Smooth muscle cell (in vitro differentiated cells): ENCODE data around the gene TMEM165. TPM values are rescaled to one million over a fixed set of nuclear protein-coding genes. Genes with fewer than 3 reads are reported as not detected.
A peak's percentile ranks its signal among the peaks of the same experiment; 100 is the strongest.

Experiments
- DNase-seq: peaks from one replicate; lab custom pipeline; 2025; ENCODE audit not compliant: unreplicated experiment; lab: John Stamatoyannopoulos, UW
- H2AFZ ChIP-seq: fragments of 200-600 bp; sonication (generic); 2 replicates; pipeline ENCODE4 v1.6.0; 2016; ENCODE audit warnings: antibody characterized with exemption, low read depth, mild to moderate bottlenecking
- H3F3A ChIP-seq: fragments of 200-600 bp; sonication (generic); 2 replicates; pipeline ENCODE4 v1.6.0; 2017; ENCODE audit warnings: antibody characterized with exemption, low read depth
- H3K27ac ChIP-seq: fragments of 200-600 bp; sonication (generic); 2 replicates; pipeline ENCODE4 v1.5.1; 2016; ENCODE audit warnings: low read depth, mild to moderate bottlenecking
- H3K27me3 ChIP-seq: fragments of 200-600 bp; sonication (generic); 2 replicates; pipeline ENCODE4 v1.6.1; 2016; ENCODE audit warnings: low read depth, mild to moderate bottlenecking
- H3K36me3 ChIP-seq: fragments of 200-600 bp; sonication (generic); 2 replicates; pipeline ENCODE4 v1.5.1; 2016; ENCODE audit warnings: low read depth
- H3K4me1 ChIP-seq: fragments of 200-600 bp; sonication (generic); 2 replicates; pipeline ENCODE4 v1.5.1; 2016; ENCODE audit warnings: low read depth
- H3K4me2 ChIP-seq: fragments of 200-600 bp; sonication (generic); 2 replicates; pipeline ENCODE4 v1.6.0; 2016; ENCODE audit warnings: mild to moderate bottlenecking
- H3K4me3 ChIP-seq: fragments of 200-600 bp; sonication (generic); 2 replicates; pipeline ENCODE4 v1.5.1; 2016; ENCODE audit warnings: mild to moderate bottlenecking
- H3K79me2 ChIP-seq: fragments of 200-600 bp; sonication (generic); 2 replicates; pipeline ENCODE4 v1.6.0; 2016; ENCODE audit warnings: low read depth, mild to moderate bottlenecking
- H3K9ac ChIP-seq: fragments of 200-600 bp; sonication (generic); 2 replicates; pipeline ENCODE4 v1.6.0; 2016; ENCODE audit warnings: low read depth
- H3K9me3 ChIP-seq: fragments of 200-600 bp; sonication (generic); replicated peaks from 2 replicates; pipeline ENCODE4 v1.5.1; 2016; ENCODE audit warnings: low read depth
- H4K20me1 ChIP-seq: fragments of 200-600 bp; sonication (generic); 2 replicates; pipeline ENCODE4 v1.6.0; 2016; ENCODE audit warnings: low read depth
- CTCF ChIP-seq: fragments of 200-600 bp; sonication (generic); IDR thresholded peaks from 2 replicates; pipeline ENCODE4 v1.5.1; 2017; ENCODE audit warnings: borderline replicate concordance, mild to moderate bottlenecking, antibody characterized with exemption; ENCODE audit not compliant: insufficient read depth, poor library complexity, severe bottlenecking
- WGBS: methylation state at CpG from one replicate; pipeline ENCODE4 v1.1.7; 2016; ENCODE audit warnings: low lambda C conversion rate; 5-methylcytosine and 5-hydroxymethylcytosine counted together
- polyA plus RNA-seq: library from polyadenylated mRNA; unstranded; fragments of >200 nt; fragmentation: Nextera tagmentation; extraction: Ambion mirVana; gene quantifications from 2 replicates; pipeline ENCODE4 v1.2.1, GENCODE V29; 2016
- total RNA-seq: library from RNA; depleted of rRNA; stranded (reverse); fragments of >200 nt; gene quantifications from 2 replicates; pipeline ENCODE4 v1.2.3, GENCODE V29; 2014

Gene TMEM165
- total and polyA plus RNA-seq, 2 experiments from 2014 or later: 167 to 235 TPM

GRCh38 chr4:55458611-55459010 lies 62.9 kb downstream of the TMEM165 start:
- no peak overlapping the region for H3K9ac ChIP-seq
- no peak for TF ChIP-seq CTCF
- no peak for DNase-seq
- no peaks in the 10 kb centered on the region for H3K4me1 ChIP-seq
- H3K36me3 ChIP-seq: no peaks in the 10 kb centered on the region
- H3K4me2 ChIP-seq: peak overlapping the region; percentile 56
- H3K79me2 ChIP-seq: no peaks in the 10 kb centered on the region
- H3K27ac ChIP-seq: peak overlapping the region; percentile 7
- no peak overlapping the region for H3K4me3 ChIP-seq
- 77% methylated on average over 2 of the region's 2 CpGs for WGBS
- no peaks in the 10 kb centered on the region for H3F3A ChIP-seq
- H3K9me3 ChIP-seq: no peaks in the 10 kb centered on the region
- H3K27me3 ChIP-seq: no peaks in the 10 kb centered on the region
- no peak overlapping the region for H2AFZ ChIP-seq
- no peaks in the 10 kb centered on the region for H4K20me1 ChIP-seq

GRCh38 chr4:55466001-55466400 lies 70.2 kb downstream of the TMEM165 start:
- no peak overlapping the region for H3K4me2 ChIP-seq
- peaks cover 10% of the 10 kb centered on the region for H3K36me3 ChIP-seq
- DNase-seq: no peak
- no peak overlapping the region for H3K4me3 ChIP-seq
- H3K27ac ChIP-seq: no peak overlapping the region
- H2AFZ ChIP-seq: no peak overlapping the region
- H3K9ac ChIP-seq: no peak overlapping the region
- 94% methylated on average over 3 of the region's 3 CpGs for WGBS
- H3K27me3 ChIP-seq: no peaks in the 10 kb centered on the region
- no peak for TF ChIP-seq CTCF
- H3K4me1 ChIP-seq: no peaks in the 10 kb centered on the region
- H3F3A ChIP-seq: no peaks in the 10 kb centered on the region
- no peaks in the 10 kb centered on the region for H4K20me1 ChIP-seq
- no peaks in the 10 kb centered on the region for H3K79me2 ChIP-seq
- no peaks in the 10 kb centered on the region for H3K9me3 ChIP-seq

GRCh38 chr4:55468724-55469123 lies 73.0 kb downstream of the TMEM165 start:
- DNase-seq: no peak
- Histone ChIP-seq H3F3A (no peaks in the 10 kb centered on the region), H3K27ac (no peak overlapping the region), H3K9me3 (no peaks in the 10 kb centered on the region), H4K20me1 (no peaks in the 10 kb centered on the region), H2AFZ (no peak overlapping the region), H3K27me3 (no peaks in the 10 kb centered on the region), H3K4me2 (no peak overlapping the region), H3K4me3 (no peak overlapping the region), H3K36me3 (peaks cover 10% of the 10 kb centered on the region), H3K4me1 (no peaks in the 10 kb centered on the region), H3K79me2 (no peaks in the 10 kb centered on the region), H3K9ac (no peak overlapping the region)
- TF ChIP-seq CTCF: no peak
- WGBS: 62% methylated on average over 2 of the region's 2 CpGs

GRCh38 chr4:55469979-55470378 lies 74.2 kb downstream of the TMEM165 start:
- H3K9ac ChIP-seq: no peak overlapping the region
- H3K79me2 ChIP-seq: no peaks in the 10 kb centered on the region
- 100% methylated on average over 1 of the region's 1 CpG for WGBS
- TF ChIP-seq CTCF: no peak
- peaks cover 17% of the 10 kb centered on the region for H3K36me3 ChIP-seq
- H4K20me1 ChIP-seq: no peaks in the 10 kb centered on the region
- H3K27me3 ChIP-seq: no peaks in the 10 kb centered on the region
- no peaks in the 10 kb centered on the region for H3K4me1 ChIP-seq
- H3K4me3 ChIP-seq: no peak overlapping the region
- DNase-seq: no peak
- no peak overlapping the region for H3K27ac ChIP-seq
- H3F3A ChIP-seq: no peaks in the 10 kb centered on the region
- no peaks in the 10 kb centered on the region for H3K9me3 ChIP-seq
- H3K4me2 ChIP-seq: no peak overlapping the region
- H2AFZ ChIP-seq: no peak overlapping the region
